Middle frontal gyrus (tissue), 1 donor: ENCODE results near the gene POR.
"Not testable (repeated sequence)": the region's sequence is repeated elsewhere in the genome, so short reads cannot be mapped to it uniquely, and the experiment has no call there.

Experiments
- DNase-seq: peaks from one replicate; pipeline ENCODE4 v3.0.0-alpha.2; 2015; ENCODE audit warnings: low spot score; ENCODE audit errors: extremely low spot score

POR gene

GRCh38 chr7:75914655-75915415 lies at the start of gene POR:
POR (plus strand) TSS chr7:75915155; CDS start chr7:75954002, 38,847 bp downstream.
- peak; percentile 88 for DNase-seq

GRCh38 chr7:75866114-75866488 lies 48.9 kb upstream of the POR start:
- DNase-seq: no peak

GRCh38 chr7:75866489-75867389 lies 48.2 kb upstream of the POR start:
- no peak for DNase-seq

GRCh38 chr7:75867390-75867717 lies 47.6 kb upstream of the POR start:
- no peak for DNase-seq

- no peak for DNase-seq
These were observed 46.8 kb upstream of the POR start for GRCh38 chr7:75868153-75868552.

GRCh38 chr7:75869776-75870379 lies 45.1 kb upstream of the POR start:
- DNase-seq: no peak

- no peak for DNase-seq
These were observed 44.3 kb upstream of the POR start for GRCh38 chr7:75870557-75871161.

GRCh38 chr7:75872073-75872782 lies 42.7 kb upstream of the POR start:
- DNase-seq: no peak

- not testable (repeated sequence) for DNase-seq
These were observed 40.8 kb upstream of the POR start for GRCh38 chr7:75874180-75874579.

GRCh38 chr7:75875113-75876080 lies 39.6 kb upstream of the POR start:
- no peak for DNase-seq

GRCh38 chr7:75876126-75876881 lies 38.7 kb upstream of the POR start:
- no peak for DNase-seq

GRCh38 chr7:75878312-75878768 lies 36.6 kb upstream of the POR start:
- DNase-seq: no peak

GRCh38 chr7:75878769-75879611 lies 36.0 kb upstream of the POR start, which contains the start of gene RHBDD2:
RHBDD2 (plus strand) TSS chr7:75879034; CDS start chr7:75879083, 49 bp downstream.
- DNase-seq: peak; percentile 88

GRCh38 chr7:75879771-75880184 lies 35.2 kb upstream of the POR start:
- DNase-seq: no peak

GRCh38 chr7:75880242-75880641 lies 34.7 kb upstream of the POR start:
- no peak for DNase-seq

GRCh38 chr7:75881436-75882095 lies 33.4 kb upstream of the POR start:
- DNase-seq: no peak

- DNase-seq: not testable (repeated sequence)
These were observed 31.6 kb upstream of the POR start for GRCh38 chr7:75883265-75883824.
